HL-60 (cell line): ENCODE data around the gene LIX1.

Source experiments
- DNase-seq, 2 experiments: peaks; one replicate each; pipeline ENCODE4 v3.0.0-alpha.2; 2010 to 2020; ENCODE audit warnings: low read depth in 1 of 2, low spot score in 1 of 2
- H3K27ac ChIP-seq: fragments of 250-450 bp; sonication (Bioruptor Pico); replicated peaks from 2 replicates; pipeline ENCODE4 v1.5.1; 2020; ENCODE audit warnings: mild to moderate bottlenecking, moderate library complexity
- H3K27me3 ChIP-seq: fragments of 250-450 bp; sonication (Bioruptor Pico); 2 replicates; pipeline ENCODE4 v1.5.1; 2021; ENCODE audit warnings: mild to moderate bottlenecking, moderate library complexity; ENCODE audit not compliant: insufficient read depth, poor library complexity, severe bottlenecking
- H3K4me3 ChIP-seq: replicated peaks from 2 replicates; pipeline ENCODE4 v1.5.1; 2011; ENCODE audit warnings: mild to moderate bottlenecking, control low read depth, low read length; ENCODE audit not compliant: insufficient read depth
- CTCF ChIP-seq: IDR thresholded peaks from one replicate; pipeline ENCODE4 v1.5.1; 2011; ENCODE audit warnings: low read length, control low read depth, inconsistent platforms; ENCODE audit not compliant: insufficient read depth
- GABPA ChIP-seq: IDR thresholded peaks from 2 replicates; pipeline ENCODE4 v1.6.1; 2012; ENCODE audit warnings: low read depth
- POLR2AphosphoS5 ChIP-seq: IDR thresholded peaks from 2 replicates; pipeline ENCODE4 v1.6.1; 2012; ENCODE audit warnings: low read depth
- REST ChIP-seq: IDR thresholded peaks from 2 replicates; pipeline ENCODE4 v1.6.1; 2012; ENCODE audit warnings: low read depth; ENCODE audit not compliant: insufficient replicate concordance
- SPI1 ChIP-seq: IDR thresholded peaks from 2 replicates; pipeline ENCODE4 v1.6.1; 2012; ENCODE audit warnings: low read depth, mild to moderate bottlenecking, borderline replicate concordance

Gene LIX1

GRCh38 chr5:97131921-97132320 is 10.5 kb downstream of the LIX1 start:
- Histone ChIP-seq H3K4me3 (no peak overlapping the region), H3K27ac (no peak overlapping the region), H3K27me3 (no peaks in the 10 kb centered on the region)
- TF ChIP-seq GABPA (no peak), POLR2AphosphoS5 (no peak), REST (no peak), SPI1 (no peak), CTCF (no peak)
- no peak for DNase-seq

GRCh38 chr5:97131139-97131710 is 11.2 kb downstream of the LIX1 start:
- no peak for DNase-seq
- no peaks in the 10 kb centered on the region for H3K27me3 ChIP-seq
- no peak overlapping the region for H3K27ac ChIP-seq
- TF ChIP-seq POLR2AphosphoS5 (no peak), GABPA (no peak), CTCF (no peak), REST (no peak), SPI1 (no peak)
- H3K4me3 ChIP-seq: no peak overlapping the region

- H3K4me3 ChIP-seq: no peak overlapping the region
- TF ChIP-seq POLR2AphosphoS5 (no peak), CTCF (no peak), REST (no peak), SPI1 (no peak)
- DNase-seq: no peak
Observed at GRCh38 chr5:97127727-97128126, 14.7 kb downstream of the LIX1 start.

More at GRCh38 chr5:97127727-97128126, 14.7 kb downstream of the LIX1 start:
- Histone ChIP-seq H3K27me3 (no peaks in the 10 kb centered on the region), H3K27ac (no peak overlapping the region)
